SHP77 treated with DMSO at 0.1 percent for 48 hours (cell line): ENCODE results near the gene VWA5A.

Source experiments
- DNase-seq: peaks from one replicate; lab custom pipeline; 2025; lab: John Stamatoyannopoulos, UW

The VWA5A gene, protein sequence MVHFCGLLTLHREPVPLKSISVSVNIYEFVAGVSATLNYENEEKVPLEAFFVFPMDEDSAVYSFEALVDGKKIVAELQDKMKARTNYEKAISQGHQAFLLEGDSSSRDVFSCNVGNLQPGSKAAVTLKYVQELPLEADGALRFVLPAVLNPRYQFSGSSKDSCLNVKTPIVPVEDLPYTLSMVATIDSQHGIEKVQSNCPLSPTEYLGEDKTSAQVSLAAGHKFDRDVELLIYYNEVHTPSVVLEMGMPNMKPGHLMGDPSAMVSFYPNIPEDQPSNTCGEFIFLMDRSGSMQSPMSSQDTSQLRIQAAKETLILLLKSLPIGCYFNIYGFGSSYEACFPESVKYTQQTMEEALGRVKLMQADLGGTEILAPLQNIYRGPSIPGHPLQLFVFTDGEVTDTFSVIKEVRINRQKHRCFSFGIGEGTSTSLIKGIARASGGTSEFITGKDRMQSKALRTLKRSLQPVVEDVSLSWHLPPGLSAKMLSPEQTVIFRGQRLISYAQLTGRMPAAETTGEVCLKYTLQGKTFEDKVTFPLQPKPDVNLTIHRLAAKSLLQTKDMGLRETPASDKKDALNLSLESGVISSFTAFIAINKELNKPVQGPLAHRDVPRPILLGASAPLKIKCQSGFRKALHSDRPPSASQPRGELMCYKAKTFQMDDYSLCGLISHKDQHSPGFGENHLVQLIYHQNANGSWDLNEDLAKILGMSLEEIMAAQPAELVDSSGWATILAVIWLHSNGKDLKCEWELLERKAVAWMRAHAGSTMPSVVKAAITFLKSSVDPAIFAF

DNA sequence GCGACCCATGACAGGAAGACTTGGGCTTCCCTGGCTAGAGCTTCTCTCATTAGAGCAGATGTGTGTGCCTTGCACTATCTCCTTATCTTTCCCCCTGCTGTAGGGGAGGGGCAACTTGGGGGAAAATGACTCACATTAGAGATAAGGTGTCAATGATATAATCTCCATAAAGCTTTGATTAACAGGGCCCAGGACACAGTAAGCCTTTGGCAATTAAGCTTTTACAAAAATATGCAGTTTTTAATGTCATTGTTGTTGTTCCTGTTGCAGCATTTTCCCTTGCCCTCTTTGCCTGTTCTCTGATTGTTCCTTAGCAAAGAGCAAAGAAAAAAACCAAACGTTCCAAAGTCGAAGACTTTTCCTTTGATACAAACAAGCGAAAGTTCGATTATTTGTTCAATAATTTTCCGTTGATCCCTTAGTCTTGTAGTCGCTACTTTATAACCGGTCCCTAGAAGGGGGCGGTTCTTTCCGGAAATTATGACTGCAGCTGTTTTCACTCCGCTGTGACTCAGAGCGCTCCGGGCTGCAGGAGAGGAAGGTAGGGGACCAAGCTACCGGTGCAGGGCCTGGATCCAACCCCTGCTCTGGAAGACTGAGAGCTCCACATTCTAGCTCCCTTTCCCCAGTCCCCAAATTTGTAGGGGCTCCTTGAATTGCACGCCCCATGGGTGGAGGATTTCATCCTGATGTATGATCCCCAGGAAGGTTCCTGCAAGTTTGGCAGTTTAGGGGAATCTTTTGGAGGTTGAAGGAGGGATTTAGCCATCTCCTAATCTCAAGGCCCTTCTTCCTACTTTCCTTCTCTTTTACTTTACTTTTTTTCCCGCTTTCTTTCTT lies at the start of gene VWA5A:
Gene VWA5A (plus strand): TSS at position 509 of the 840 bp plus-strand sequence. CDS start 2,062 bp downstream, outside the sequence.
- peak; percentile 73 for DNase-seq

DNA sequence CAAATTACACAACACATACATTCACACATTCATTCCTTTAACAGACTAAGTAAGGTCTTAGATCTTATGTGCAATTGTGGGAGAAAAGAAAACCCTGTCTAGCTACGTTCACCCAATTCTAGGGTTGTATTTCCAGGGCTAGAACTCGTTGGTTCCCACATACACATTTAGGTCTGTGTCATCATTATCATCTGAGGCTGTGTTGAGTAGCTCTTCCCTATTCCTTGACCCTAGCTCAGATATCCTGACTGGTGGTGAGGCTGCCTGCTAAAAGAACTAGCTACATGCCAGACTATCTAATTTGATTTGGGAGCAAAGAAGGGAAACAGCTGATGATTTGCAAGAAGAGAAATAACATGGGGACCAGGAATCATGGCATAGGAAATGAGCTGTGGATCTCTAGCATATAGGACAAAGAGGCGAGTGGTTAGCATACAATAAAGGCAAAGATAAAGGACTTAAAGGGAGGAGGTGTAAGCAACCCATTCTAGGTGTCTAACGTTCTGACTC lies 46.6 kb upstream of the VWA5A start:
- no peak for DNase-seq

DNA sequence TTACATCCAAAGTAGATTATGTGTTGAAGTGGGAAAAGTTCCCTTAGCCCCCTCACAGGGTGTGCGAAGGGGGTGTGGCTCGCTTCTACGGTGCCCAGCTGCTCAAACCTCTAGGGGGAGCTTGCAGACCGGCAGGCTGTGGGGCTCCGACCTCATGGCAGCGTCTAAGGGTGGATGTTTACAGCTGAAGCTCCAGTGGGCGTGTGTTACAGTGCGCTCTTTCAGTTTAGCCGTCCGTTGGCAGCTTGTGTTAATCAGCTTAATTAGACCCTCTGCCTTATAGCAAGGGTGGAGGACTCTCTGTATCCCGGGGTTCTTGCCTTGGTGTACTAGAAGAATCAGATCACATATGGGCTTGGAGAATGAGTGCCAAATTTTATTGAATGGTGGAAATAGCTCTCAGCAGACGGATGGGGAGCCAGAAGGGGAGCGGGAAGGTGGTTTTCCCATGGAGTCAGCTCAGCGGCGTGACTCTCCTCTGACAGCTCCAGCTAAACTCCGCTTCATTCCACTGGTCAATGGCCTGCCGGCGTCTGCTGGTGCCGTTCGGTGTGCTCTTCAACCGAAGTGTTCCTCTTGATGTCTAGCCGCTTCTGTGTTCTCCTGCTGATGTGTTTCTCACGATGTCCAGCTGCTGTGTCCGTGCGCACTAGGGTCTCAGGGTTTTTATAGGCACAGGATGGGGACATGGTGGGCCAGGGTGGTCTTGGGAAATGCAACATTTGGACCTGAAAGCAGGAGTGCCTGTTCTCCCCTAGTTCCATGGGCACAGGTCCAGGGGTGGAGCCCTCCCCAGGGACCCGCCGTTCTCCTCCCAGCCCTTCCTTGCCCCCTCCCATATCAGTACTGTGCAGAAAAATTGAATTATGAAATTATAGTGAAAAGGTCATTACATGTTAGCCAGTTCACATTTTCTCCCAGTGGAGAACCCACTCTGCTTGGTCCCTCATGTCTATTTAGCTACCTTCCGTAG lies 45.5 kb upstream of the VWA5A start:
- peak; percentile 63 for DNase-seq

DNA sequence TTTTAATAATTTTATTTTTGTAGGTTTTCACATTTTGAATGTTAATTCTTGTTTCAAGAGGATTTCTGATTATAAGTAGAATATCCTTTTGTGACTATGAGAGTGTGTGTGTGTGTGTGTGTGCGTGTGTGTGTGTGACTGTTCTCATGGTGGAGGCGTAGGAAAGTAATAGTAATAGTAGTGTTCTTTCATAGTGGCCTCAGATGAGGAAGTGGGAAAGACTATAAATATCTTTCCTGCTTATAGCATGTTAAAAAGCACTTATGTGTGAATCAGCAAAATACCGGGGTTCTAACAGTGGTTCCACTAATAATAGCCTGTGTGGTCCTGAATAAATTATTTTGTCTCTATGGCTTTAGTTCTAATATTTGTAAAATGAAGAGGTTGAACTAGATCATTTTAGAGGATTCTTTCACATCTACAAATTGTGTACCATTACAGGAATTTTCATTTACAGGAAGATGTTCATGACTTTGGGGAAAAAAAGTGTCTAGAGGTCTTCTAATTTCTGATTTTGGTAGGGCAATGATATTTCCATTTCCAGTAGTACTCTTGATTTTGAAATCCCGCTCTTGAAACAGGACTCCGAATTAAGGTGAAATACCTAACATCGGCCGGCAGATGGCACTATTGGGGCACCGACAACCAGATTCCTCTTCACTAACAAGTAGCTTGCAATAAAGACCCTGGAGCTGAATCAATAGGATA lies 44.2 kb upstream of the VWA5A start:
- DNase-seq = peak; percentile 37

DNA sequence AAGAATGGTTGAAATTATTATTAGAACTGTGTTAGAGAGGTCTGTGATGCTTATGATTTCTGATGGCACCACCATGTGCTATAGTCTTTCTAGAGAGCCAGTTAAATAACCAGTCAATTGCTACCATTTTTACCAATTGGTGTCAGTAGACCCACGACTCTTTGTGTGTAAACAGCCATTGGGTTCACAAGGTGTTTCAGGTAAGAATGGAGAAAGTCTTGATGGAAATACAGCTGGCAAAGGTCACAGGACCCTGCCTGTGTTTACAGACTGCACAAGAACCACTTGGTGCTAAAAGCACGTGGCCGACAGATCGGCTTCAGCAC lies 43.7 kb upstream of the VWA5A start:
- no peak for DNase-seq

DNA sequence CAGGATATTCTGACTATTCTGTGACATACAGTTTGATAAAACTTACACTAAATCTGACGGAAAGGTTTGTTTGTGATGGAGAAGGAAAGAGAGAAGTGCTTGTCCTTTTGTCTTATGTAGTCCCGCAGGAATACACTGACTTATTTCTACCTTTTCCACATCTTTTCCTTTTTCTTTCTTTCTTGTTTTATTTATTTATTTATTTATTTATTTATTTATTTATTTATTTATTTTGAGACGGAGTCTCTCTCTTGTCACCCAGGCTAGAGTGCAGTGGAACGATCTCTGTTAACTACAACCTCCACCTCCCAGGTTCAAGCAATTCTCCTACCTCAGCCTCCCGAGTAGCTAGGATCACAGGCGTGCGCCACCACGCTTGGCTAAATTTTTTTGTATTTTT lies 43.1 kb upstream of the VWA5A start:
- DNase-seq = no peak

DNA sequence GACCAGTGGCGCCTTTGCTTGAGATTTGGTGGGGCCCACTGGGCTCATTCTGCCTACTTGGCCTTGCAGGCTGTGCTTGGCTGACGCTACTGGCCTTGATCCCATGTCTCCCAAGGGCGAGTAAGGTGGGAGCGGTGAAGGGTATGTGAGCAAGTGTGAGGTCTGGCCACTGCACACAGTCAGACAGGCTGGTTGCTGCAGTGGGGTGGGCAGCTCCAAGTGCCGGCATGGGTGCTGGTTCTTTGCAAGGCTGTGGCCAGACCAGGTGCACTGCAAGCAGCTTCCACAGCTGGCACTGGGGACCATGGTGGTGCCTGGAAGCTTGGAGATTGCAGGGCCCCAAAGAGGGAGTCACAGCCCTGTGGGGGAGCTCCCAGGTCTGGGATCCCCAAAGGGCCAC lies 40.7 kb upstream of the VWA5A start:
- no peak for DNase-seq

DNA sequence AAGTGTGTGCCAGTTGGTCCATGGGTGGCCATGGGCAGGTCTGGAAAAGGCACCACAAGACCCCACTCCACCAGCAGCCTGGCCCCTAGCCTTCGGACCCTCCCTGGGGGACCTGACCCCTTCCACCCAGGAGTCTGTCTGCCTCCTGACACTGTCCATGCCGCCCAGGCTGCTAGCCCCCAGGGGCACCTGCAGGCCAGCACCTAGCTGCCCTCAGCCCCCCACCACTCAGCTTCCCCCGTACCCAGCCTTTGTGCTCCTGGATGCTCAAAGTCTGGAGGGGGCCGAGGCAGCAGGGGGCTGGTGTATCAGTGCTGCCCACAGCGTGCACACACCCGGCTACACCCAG lies 39.8 kb upstream of the VWA5A start:
- DNase-seq = no peak

DNA sequence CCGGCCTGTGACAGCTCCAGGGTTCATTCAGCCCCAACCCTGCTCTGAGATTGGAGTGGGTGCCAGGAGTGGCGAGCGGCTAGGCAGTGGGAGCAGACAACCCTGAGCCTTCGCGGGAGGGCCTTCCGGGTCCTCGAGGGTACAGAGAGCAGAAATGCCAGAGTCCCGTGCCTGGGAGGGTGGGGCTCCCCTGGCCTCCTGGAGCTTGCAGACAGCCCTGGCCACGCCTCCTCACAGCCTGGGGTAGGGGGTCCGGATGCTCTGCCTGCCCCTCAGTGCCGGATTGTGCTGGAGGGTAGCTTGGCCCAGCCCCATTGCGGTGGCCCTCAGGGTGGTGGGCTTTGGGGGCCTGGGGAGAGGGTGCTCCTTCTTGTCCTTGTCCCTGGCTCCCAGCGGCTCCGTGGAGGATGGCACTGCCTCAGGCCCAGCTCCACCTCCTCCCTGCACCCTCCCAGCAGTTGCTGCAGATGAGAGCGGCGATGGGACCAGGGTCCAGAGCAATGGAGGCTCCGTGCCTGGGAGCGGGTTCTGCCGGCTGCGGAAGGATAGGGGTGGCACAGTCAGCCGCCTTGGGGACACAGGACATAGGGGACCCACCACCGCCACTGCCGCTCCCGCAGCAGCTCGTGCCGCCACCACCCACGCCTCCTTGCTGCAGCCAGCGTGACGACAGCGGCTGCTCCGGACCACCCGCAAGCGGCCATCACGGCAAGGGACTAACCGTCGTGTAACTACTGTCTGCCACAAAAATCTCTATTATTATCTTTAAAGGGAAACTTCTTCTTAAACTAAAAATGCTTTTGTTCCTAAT lies 39.2 kb upstream of the VWA5A start:
- no peak for DNase-seq

DNA sequence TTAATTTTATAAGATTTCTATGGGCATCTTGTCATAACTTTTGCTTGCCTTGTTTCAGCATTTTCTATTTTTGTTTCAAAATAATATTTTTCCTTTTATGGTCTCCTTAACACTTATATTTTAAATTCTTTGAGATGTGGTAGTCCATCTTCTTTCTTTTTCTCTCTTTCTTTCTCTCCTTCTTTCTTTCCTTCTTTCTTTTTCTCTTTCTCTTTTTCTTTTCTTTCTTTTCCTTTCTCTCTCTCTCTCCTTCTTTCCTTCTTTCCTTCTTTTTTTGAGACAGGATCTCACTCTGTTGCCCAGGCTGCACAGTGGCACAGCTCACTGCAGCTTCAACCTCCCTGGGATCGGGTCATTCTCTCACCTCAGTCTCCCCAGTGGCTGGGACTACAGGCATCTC lies 38.0 kb upstream of the VWA5A start:
- no peak for DNase-seq

DNA sequence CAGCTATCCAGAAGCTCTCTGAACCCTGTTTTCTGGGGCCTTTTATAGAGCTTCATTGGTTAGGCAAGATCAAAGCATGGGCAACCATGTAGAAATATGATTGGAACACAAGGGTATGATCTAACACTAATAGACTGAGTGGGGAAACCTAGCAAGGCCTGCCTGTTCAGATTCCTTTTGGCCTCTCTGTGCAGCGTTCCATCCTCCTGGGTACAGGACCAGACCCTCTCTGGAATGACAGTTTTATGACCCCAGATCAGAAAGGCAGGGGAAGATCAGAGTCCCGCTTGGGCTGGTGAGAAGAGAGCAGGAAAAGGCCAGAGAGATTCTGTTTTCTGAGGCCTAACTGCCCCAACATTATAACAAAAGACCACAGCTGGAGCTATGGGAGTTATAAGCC lies 36.7 kb upstream of the VWA5A start:
- DNase-seq = no peak

DNA sequence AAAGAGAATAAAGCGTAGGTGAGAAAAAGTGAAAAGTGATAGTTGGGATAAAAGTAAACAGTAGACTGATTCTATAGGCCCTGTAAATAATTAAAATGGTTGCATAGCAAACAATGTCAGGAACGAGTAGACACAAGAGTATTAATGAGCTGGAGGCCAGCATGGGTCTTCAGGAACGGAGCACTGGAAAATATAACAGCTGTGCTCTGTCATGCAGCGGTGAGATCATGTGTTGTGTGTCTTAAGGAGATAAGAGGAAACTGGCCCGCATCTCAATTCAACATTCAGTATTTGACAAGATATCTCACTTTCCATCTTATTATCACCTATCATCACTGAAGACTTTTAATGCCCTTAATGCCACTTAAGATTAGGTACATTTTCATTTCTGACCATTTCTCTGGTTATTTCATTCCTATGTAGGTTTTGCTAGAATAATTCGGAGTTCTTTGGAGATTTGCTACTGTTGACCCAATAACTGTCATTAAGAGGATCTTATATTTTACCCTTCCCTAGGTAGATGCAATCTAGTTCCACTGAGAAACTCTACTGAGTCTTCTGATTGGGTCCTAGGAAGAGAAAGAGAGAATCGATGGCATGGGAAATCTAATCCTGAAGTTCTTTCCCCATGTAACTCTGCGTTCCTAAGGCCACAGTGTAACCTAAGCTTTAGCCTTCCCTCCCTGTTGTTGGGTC lies 35.5 kb upstream of the VWA5A start:
- no peak for DNase-seq

DNA sequence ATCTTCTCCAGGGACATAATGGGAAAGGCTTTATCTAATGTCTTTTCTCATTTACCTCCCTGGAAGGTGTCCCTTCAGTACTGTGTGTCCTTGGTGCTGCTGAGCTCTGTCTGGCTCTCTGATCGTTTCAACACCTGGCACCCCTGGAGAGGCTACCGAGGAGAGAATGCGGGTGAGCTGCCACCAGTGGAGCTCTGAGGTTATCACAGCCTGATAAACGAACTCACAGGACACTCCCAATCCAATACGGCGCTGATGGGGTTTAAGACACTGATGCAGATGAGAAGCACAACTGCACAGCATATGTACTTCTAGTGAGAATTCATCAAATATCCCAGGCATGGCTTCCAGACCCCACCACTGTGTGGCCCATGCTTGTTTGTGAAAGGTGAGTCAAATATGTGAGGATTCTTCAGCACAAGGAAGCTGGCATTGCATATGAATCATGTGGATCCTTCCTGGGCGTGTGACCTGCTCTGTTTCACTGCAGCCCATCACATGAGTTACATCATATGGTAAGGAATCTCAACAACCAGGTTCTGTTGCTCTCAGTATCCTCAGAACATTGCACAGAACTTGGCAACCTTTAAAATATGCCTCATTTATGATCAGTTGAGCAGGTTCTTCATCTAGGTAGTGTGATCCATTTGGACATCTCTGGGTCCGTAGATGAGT lies 34.8 kb upstream of the VWA5A start:
- no peak for DNase-seq

DNA sequence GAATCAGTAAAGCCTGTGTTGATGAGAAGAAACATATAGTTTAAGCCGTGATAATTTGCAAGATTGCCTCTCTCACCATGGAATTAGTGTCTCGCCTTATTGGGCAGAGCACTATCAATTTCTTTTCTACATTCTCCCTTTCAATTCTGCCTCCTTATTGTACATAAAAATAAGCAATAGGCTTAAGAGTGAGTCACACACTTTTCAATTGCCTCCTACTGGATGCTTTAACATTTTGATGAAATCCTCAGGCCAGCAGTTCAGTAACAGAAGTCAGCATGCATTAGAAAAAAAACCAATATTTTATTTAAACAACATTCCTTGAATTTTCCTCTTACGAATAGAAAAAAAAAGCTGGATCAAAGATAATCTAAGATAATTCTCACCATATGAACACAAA lies 33.8 kb upstream of the VWA5A start:
- no peak for DNase-seq

DNA sequence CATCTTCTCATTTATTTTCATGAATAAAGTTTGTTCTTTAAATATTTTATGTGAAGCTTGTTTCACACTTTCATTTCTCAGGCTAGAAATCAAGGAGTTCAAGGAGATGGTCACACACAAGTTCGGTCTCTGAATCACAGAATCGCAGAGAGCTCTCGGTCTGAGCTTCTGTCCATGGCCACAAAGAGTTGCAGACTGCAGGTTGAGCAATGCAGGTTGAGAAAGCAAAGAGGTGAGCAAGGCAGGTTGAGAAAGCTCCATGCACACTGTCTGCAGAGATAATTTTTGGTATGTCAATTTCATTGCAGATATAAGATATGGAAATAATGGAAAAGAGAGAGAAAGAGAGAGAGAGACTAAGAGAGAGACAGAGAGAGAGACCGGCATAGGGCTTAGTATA lies 32.9 kb upstream of the VWA5A start:
- no peak for DNase-seq

DNA sequence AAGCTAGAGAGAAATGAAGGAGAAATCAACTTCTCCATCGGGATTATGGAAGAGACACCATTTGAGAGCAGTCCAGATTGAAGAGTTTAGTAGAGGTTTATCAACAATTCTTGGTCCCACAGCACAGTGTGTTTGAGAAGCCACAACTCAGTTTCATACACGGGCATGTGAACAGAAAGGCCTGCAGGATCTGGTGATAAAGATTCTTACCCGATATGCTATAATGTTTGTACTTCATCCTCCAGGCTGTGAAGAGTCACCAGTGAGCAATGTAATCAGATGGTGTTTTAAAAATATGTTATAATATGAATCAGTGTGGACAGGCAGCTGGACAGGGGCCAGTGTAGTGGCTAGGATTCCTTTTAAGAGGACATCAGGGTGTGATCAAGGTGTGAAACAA lies 29.7 kb upstream of the VWA5A start:
- no peak for DNase-seq

DNA sequence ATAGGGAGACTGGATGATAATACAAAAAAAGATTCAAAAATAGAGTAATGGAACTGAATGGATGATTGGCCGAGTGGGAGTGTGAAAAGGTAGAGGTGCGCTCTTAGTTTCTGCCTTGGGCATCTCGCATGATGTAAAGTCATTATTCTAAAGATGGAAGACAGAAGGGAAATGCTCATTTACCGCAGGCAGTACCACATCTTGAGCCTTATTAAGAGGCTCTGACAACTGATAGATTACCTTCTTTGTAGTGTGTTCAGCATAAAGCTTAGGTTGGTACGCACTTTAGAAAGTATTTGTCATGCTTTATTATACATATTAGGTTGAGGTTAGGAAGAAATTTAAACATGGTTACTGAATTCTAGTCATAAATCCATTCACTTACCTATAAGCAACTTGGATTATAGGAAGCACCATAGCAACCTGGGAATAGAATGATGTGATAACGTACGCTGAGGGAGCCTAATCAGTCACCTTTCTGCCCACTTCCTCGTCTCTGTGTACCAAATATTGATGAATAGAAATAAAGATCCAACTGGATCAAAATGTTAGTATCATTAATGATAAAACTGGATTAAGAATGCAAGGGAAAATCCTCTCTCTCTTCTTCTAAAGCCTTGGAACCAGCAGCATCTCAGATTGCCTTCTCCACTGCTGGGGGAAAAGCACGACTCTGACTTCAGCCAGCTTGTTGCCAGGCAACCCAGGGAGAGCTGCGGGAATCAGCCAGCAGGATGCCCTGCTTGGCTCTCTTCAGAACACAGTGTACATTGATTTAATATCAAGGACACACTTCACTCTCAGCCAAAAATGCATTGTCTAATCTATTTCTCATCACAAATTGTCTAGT lies 29.0 kb upstream of the VWA5A start:
- no peak for DNase-seq

DNA sequence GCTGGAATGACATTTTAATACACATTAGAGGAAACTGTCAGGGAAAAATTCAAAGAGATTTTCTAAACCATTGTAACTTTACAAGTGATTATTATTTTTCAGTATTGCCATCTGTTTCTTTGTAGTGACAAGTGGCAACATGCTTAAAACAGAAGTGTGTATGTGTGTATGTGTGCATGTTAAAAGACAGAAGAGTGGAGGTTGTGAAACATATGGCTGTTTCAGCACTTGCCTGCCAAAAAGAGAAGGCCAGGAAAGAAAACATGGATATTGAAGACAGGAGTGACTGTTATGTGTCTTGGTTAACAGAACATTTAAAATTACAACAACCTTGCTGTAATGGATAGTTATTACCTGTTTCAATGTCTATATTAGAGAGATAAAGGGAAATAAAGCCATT lies 24.3 kb upstream of the VWA5A start:
- no peak for DNase-seq
